Islet precursor cell (in vitro differentiated cells): ENCODE measurements around the gene SPECC1L.

ENCODE experiments used
- DNase-seq: peaks from one replicate; pipeline ENCODE4 v3.0.0-alpha.2; 2018

SPECC1L gene

GRCh38 chr22:24367841-24368240 is 97.2 kb downstream of the SPECC1L start:
- no peak for DNase-seq

GRCh38 chr22:24370401-24370800 is 99.8 kb downstream of the SPECC1L start:
- DNase-seq: no peak

- no peak for DNase-seq
These were observed 105.4 kb downstream of the SPECC1L start for GRCh38 chr22:24376002-24376401.

- no peak for DNase-seq
These were observed 106.0 kb downstream of the SPECC1L start for GRCh38 chr22:24376586-24376985.

- DNase-seq: no peak
These were observed 108.9 kb downstream of the SPECC1L start for GRCh38 chr22:24379536-24379935.

- no peak for DNase-seq
These were observed 109.7 kb downstream of the SPECC1L start for GRCh38 chr22:24380220-24380904.

GRCh38 chr22:24380905-24381230 is 110.2 kb downstream of the SPECC1L start:
- DNase-seq: no peak

GRCh38 chr22:24383061-24383460 is 112.4 kb downstream of the SPECC1L start:
- no peak for DNase-seq

GRCh38 chr22:24384131-24384530 is 113.5 kb downstream of the SPECC1L start:
- DNase-seq: no peak

- DNase-seq: no peak
These were observed 116.4 kb downstream of the SPECC1L start for GRCh38 chr22:24386937-24387471.

GRCh38 chr22:24389680-24390079 is 119.0 kb downstream of the SPECC1L start:
- no peak for DNase-seq

GRCh38 chr22:24390156-24390555 is 119.5 kb downstream of the SPECC1L start:
- DNase-seq: no peak

GRCh38 chr22:24390576-24390975 is 119.9 kb downstream of the SPECC1L start:
- DNase-seq: no peak

- DNase-seq: no peak
These were observed 121.2 kb downstream of the SPECC1L start for GRCh38 chr22:24391836-24392217.

- no peak for DNase-seq
These were observed 121.7 kb downstream of the SPECC1L start for GRCh38 chr22:24392218-24392931.

- no peak for DNase-seq
These were observed 122.5 kb downstream of the SPECC1L start for GRCh38 chr22:24393012-24393559.

- DNase-seq: no peak
These were observed 123.2 kb downstream of the SPECC1L start for GRCh38 chr22:24393848-24394247.

- no peak for DNase-seq
These were observed 123.6 kb downstream of the SPECC1L start for GRCh38 chr22:24394254-24394653.

GRCh38 chr22:24398409-24398808 is 127.8 kb downstream of the SPECC1L start:
- DNase-seq: no peak

- no peak for DNase-seq
These were observed 129.5 kb downstream of the SPECC1L start for GRCh38 chr22:24400034-24400725.

- DNase-seq: no peak
These were observed 130.3 kb downstream of the SPECC1L start for GRCh38 chr22:24400726-24401596.

GRCh38 chr22:24401931-24402367 is 131.3 kb downstream of the SPECC1L start:
- DNase-seq: peak; percentile 41
